Kidney glomerular epithelial cell (primary cell): ENCODE results near the gene OR51S1.
"Not testable (repeated sequence)": the region's sequence is repeated elsewhere in the genome, so short reads cannot be mapped to it uniquely, and the experiment has no call there.

Source experiments
- DNase-seq: peaks from one replicate; lab custom pipeline; 2025; lab: John Stamatoyannopoulos, UW

Gene OR51S1

GRCh38 chr11:4808476-4808875 lies 40.5 kb downstream of the OR51S1 start:
- DNase-seq = peak; percentile 1

GRCh38 chr11:4804280-4804679 lies 44.7 kb downstream of the OR51S1 start, which contains the start of gene OR52R1:
Gene OR52R1 (minus strand): TSS chr11:4804380. CDS start chr11:4804380, 0 bp downstream.
- DNase-seq = no peak

- DNase-seq = not testable (repeated sequence)
These were observed 47.7 kb downstream of the OR51S1 start for GRCh38 chr11:4801316-4801715.

GRCh38 chr11:4798427-4799183 lies 50.4 kb downstream of the OR51S1 start:
- no peak for DNase-seq
